Measurements from ENCODE around the gene FOXD4.
"Not testable (repeated sequence)": the region's sequence is repeated elsewhere in the genome, so short reads cannot be mapped to it uniquely, and the experiment has no call there.

FOXD4 gene

DNA sequence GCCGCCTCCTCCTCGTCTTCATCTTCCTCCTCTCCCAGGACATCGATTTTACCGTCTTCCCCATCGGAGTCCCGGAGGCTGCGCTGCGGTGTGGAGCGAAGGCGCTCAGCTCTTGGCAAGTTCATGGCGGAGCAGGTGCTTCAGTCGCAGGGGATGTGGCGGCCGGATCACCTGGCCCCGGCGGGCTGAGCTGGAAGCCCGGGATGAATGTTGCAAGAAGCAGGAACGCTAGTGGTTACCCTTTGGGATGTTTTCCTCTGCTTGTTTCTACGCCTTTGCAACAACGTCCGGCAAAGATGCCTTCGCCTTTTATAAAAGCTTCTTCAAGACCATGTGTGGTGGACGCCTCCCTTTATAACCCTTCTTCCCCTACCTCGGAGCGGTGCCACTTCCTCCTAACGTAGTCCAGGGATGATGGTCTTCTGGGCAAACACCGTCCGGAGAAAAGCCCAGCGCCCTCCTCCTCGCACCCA is at the start of gene FOXD4:
TSS of gene FOXD4 (minus strand) at position 423 of the 473 bp plus-strand sequence. CDS start at position 125, 298 bp downstream.
- peaks cover 11% of the 10 kb centered on the region for H3K36me3 Mint-ChIP-seq (ENCODE audit: low read depth)
- not testable (repeated sequence) for H3K9me3 Mint-ChIP-seq, ATAC-seq, H3K27ac Mint-ChIP-seq, DNase-seq
- peaks cover 35% of the 10 kb centered on the region for H3K27me3 Mint-ChIP-seq
- peaks cover 22% of the 10 kb centered on the region for H3K4me1 Mint-ChIP-seq
- peak within 1 kb of the TSS; percentile 59 for H3K4me3 Mint-ChIP-seq

- H3K4me3 Mint-ChIP-seq; DNase-seq; ATAC-seq; H3K4me1 Mint-ChIP-seq; H3K36me3 Mint-ChIP-seq (ENCODE audit: low read depth); H3K27ac Mint-ChIP-seq; H3K27me3 Mint-ChIP-seq; H3K9me3 Mint-ChIP-seq: not testable (repeated sequence)
Observed at GRCh38 chr9:159871-160270, 41.7 kb upstream of the FOXD4 start.

DNA sequence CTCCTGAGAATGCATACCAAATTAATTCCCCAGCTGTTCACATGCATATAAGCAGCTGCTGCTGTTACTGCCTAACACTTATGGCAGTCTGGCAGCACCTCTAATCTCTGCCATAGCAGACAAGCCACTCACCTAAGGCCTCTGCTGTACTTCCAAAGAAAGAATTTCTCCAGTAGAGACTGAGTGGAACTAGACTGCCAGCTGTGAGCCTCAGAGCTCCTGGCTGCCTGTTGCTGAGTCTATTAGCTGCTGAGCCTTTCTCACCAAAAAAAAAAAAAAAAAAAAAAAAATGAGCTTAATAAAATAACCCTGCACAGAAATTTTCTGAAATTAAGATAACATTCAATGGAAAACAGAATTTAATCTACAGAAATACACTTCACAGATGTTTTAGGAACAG is 33.0 kb upstream of the FOXD4 start:
- not testable (repeated sequence) for H3K9me3 Mint-ChIP-seq; DNase-seq; H3K4me1 Mint-ChIP-seq; H3K27me3 Mint-ChIP-seq; H3K4me3 Mint-ChIP-seq; ATAC-seq; H3K36me3 Mint-ChIP-seq (ENCODE audit: low read depth); H3K27ac Mint-ChIP-seq

DNA sequence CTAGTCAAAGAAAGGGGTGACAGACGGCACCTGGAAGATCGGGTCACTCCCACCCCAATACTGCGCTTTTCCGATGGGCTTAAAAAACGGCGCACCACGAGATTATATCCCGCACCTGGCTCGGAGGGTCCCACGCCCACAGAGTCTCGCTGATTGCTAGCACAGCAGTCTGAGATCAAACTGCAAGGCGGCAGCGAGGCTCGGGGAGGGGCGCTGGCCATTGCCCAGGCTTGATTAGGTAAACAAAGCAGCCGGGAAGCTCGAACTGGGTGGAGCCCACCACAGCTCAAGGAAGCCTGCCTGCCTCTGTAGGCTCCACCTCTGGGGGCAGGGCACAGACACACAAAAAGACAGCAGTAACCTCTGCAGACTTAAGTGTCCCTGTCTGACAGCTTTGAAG is 21.7 kb upstream of the FOXD4 start:
- H3K27ac Mint-ChIP-seq = not testable (repeated sequence)

DNA sequence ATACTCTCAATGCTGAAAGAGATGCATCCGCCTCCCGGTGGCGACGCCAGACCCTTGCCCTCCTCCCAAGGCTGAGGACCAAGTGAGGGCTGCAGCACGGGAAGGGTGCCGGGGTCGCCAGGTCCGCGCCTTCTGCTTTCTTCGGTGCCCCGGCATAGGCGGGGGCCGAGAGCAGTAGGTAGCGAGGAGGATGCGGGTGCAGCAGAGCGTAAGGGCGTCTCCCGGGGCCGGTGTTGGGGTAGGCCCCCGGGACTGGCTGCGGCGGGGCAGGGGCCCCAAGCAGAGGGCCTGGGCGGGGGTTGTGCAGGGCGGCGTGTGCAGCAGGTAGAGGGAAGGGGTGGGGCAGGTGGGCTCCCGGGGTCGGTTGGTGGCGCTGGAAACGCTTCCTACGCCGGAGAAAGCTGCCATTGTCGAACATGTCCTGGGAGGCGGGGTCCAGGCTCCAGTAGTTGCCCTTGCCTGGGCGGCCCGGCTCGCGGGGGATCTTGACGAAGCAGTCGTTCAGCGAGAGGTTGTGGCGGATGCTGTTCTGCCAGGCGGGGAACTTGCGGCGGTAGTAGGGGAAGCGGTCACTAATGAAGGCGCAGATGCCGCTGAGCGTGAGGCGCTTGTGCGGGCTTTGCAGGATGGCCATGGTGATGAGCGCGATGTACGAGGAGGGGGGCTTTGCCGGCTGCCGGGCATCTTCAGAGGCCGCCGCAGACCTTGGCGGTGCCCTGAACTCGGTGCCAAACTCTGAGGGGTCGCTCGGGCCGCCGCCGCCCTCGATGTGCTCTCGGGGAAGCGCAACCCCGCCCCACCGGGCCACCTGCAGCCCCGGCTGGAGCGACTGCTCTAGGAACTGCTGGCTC is 848 bp downstream of the FOXD4 start:
- not testable (repeated sequence) for H3K9me3 Mint-ChIP-seq, ATAC-seq, H3K27ac Mint-ChIP-seq
- peaks cover 11% of the 10 kb centered on the region for H3K36me3 Mint-ChIP-seq (ENCODE audit: low read depth)
- H3K27me3 Mint-ChIP-seq = peaks cover 40% of the 10 kb centered on the region
- peaks cover 28% of the 10 kb centered on the region for H3K4me1 Mint-ChIP-seq
- DNase-seq = peak; percentile 34
- peak overlapping the region; percentile 59 for H3K4me3 Mint-ChIP-seq

More for the DNA sequence above, 21.7 kb upstream of the FOXD4 start:
- DNase-seq; H3K4me1 Mint-ChIP-seq; H3K9me3 Mint-ChIP-seq; H3K36me3 Mint-ChIP-seq (ENCODE audit: low read depth); H3K27me3 Mint-ChIP-seq; H3K4me3 Mint-ChIP-seq; ATAC-seq: not testable (repeated sequence)

- not testable (repeated sequence) for H3K27ac Mint-ChIP-seq, H3K9me3 Mint-ChIP-seq, ATAC-seq, DNase-seq
- peak overlapping the region; percentile 61 for H3K4me3 Mint-ChIP-seq
- peaks cover 44% of the 10 kb centered on the region for H3K27me3 Mint-ChIP-seq
- H3K36me3 Mint-ChIP-seq (ENCODE audit: low read depth) = peaks cover 10% of the 10 kb centered on the region
- H3K4me1 Mint-ChIP-seq = peaks cover 28% of the 10 kb centered on the region
Observed at GRCh38 chr9:116239-117077, 1.8 kb downstream of the FOXD4 start.

GRCh38 chr9:115118-115451 is 3.1 kb downstream of the FOXD4 start:
- DNase-seq, H3K27ac Mint-ChIP-seq: not testable (repeated sequence)
- peaks cover 44% of the 10 kb centered on the region for H3K27me3 Mint-ChIP-seq

DNA sequence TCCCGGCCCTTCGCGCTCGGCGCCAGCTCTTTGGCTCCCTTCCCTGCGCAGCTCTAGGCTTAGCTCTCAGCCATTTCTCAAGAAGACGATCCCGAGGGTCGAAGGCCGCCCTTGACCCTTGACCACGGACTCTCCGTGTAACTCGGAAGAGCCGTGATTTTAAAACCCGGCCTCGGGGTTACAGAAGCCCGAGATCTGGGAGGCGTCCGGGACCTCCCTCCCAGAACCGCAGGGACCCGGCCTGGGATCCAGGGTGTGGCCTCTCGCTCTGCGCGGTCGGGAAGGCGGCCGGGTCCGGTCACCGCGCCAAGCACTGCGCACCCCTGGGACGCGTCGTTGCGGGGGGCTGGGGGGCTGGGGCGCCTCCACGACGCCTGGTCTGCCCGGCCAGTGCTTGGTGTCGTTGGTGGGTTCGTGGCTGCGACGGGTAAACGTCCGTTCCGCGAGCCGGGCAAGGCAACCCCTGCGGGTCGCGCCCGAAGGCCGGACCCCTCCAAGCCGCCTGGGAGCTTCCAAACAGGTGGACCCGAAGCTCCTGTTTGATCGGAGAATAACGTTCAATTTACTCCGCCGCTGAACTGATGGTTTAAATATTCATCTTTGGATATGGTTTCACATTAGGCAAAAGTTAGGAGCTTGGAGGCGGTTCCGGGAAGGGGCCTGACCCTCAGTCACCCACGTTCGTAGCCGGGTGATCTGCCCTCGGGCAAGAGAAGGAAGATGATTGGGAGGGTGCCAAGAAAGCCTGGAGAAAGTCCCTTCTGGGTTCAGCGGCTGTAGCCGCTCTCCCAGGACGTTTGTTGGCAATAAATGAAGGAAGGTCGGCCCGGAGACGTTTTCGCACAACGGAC is 3.7 kb downstream of the FOXD4 start:
- H3K9me3 Mint-ChIP-seq = not testable (repeated sequence)
- peak overlapping the region; percentile 62 for H3K27ac Mint-ChIP-seq

More at GRCh38 chr9:115118-115451, 3.1 kb downstream of the FOXD4 start:
- not testable (repeated sequence) for ATAC-seq; H3K9me3 Mint-ChIP-seq; H3K36me3 Mint-ChIP-seq (ENCODE audit: low read depth)
- H3K4me3 Mint-ChIP-seq = peak overlapping the region; percentile 71
- peaks cover 28% of the 10 kb centered on the region for H3K4me1 Mint-ChIP-seq

DNA sequence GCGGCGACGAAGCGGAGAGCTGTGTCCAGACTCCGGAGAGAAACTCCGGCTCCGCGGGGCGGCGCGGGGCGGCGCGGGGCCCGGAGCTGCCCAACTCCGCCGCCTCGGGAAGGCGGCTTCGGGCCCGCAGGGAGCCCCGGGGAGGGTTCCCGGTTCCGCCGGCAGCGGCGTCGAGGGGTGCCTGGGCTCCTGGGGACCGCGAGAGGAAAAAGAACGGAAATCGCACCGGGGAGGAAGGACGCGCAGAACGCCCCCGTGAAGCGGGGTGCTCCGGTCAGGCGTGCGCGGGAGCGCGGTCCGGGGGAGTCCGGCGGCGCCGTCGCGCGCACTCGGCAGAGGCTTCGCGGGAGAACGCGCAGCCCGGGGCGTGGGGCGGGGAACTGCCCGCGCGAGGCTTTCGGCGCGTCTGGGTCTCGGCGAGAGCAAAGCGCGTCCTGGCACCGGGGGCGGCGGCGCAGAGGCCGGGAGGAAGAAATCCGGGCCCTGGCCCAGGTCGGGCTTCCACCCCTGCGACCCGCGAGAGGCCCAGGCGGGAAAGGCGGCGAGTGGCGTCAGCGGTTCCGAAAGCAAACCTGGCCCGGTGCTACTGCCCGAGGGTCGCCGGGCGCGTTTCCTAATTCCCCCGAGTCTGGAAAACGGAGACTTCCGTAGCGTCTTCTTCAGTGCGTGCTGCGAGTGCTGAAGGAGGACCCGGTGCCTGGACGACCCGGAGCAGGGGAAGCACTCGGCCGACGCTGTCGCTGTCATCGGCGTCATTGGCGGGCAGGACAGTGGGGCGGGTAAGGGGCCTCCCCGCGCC is 4.5 kb downstream of the FOXD4 start:
- H3K36me3 Mint-ChIP-seq (ENCODE audit: low read depth); H3K9me3 Mint-ChIP-seq: not testable (repeated sequence)
- Mint-ChIP-seq H3K4me3 (peak overlapping the region; percentile 75), H3K4me1 (peaks cover 31% of the 10 kb centered on the region), H3K27ac (peak overlapping the region; percentile 62), H3K27me3 (peaks cover 50% of the 10 kb centered on the region)
- DNase-seq = peak; percentile 56
- peak; percentile 84 for ATAC-seq

More for the DNA sequence above, 3.7 kb downstream of the FOXD4 start:
- Mint-ChIP-seq H3K27me3 (peaks cover 46% of the 10 kb centered on the region), H3K4me1 (peaks cover 28% of the 10 kb centered on the region), H3K4me3 (peak overlapping the region; percentile 75)
- H3K36me3 Mint-ChIP-seq (ENCODE audit: low read depth); DNase-seq: not testable (repeated sequence)
- ATAC-seq = peak; percentile 2

DNA sequence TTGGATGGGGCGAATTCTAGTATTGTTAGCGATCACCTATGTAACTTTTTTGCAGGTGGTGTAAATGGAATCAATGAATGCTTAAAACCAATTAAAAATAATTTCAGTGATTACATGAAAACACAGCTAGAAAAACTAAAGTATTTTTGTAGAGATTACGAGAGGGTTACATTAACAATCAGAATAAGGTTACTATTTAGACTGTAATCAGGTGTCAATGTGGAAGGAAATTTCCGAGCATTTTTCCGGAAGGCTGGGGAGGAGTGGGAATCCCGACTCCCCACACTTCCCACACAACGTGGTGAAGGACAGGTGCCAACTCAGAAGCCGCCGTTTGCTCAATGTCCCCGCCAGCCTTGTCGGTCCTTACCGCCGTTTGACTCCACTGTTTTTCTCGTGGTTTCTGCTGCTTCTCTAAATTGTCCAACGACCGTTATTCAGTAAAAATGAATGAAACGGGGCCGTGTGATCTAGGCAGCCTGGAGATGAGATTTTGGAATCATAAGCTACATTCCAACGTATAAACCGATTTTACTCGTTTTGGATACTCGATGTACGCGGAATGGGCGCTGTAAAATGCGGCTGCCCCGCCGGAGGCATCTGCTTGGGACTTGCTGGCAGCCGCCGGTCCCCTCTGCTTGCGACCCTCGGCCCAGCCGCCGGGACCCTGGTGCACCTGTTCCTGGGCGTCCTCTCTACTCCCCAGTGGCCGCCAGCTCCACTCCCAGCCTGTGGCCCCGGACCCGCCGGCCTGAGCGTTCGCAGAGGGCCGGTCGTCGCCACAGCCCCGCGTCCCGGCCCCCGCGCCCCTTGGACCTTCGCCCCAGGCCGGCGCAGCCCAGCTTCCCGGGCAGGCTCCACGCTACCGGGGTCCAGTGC is 5.4 kb downstream of the FOXD4 start:
- H3K27me3 Mint-ChIP-seq = peaks cover 48% of the 10 kb centered on the region
- not testable (repeated sequence) for H3K27ac Mint-ChIP-seq; DNase-seq; H3K36me3 Mint-ChIP-seq (ENCODE audit: low read depth); H3K9me3 Mint-ChIP-seq; ATAC-seq
- H3K4me1 Mint-ChIP-seq = peaks cover 28% of the 10 kb centered on the region
- peak overlapping the region; percentile 43 for H3K4me3 Mint-ChIP-seq

GRCh38 chr9:110672-111071 is 7.5 kb downstream of the FOXD4 start:
- Mint-ChIP-seq H3K27me3 (peaks cover 41% of the 10 kb centered on the region), H3K4me1 (peaks cover 19% of the 10 kb centered on the region)
- not testable (repeated sequence) for H3K4me3 Mint-ChIP-seq; DNase-seq; H3K36me3 Mint-ChIP-seq (ENCODE audit: low read depth); H3K27ac Mint-ChIP-seq; ATAC-seq; H3K9me3 Mint-ChIP-seq

DNA sequence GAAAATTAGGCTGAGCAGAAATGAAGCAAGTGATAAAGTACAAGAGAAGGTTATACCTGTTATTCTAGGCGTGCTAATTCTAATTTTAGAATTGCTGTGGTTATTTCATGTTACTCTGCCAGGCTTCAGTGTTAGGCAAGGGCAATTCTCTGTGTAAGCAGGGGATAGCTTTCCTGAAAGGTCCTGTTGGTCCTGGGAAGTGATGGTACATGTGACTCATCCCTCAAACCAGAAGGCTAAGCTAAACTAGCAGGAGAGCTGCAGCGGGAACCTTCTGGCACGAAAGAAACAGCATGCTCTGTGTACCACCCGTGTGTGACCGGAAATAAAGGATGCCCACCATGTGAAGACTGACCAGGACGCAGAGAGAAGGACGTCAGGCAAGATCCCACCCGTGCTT is 8.7 kb downstream of the FOXD4 start:
- Mint-ChIP-seq H3K4me1 (peaks cover 13% of the 10 kb centered on the region), H3K27me3 (peaks cover 37% of the 10 kb centered on the region)
- H3K36me3 Mint-ChIP-seq (ENCODE audit: low read depth); H3K4me3 Mint-ChIP-seq; H3K27ac Mint-ChIP-seq; DNase-seq; H3K9me3 Mint-ChIP-seq; ATAC-seq: not testable (repeated sequence)

Data from activated naive CD8-positive, alpha-beta T cell treated with anti-CD3 and anti-CD28 coated beads, Interleukin-2, amount 50 U/mL, for 24 hours (primary cell).